KOPT-K1 (cell line): Measurements from ENCODE around the gene PLCG1.

Experiments used
- H3K27ac ChIP-seq: fragments of 200-600 bp; sonication (generic); 2 replicates; pipeline ENCODE4 v1.5.1; 2016; ENCODE audit warnings: antibody characterized with exemption, mild to moderate bottlenecking, low read depth, low read length; ENCODE audit not compliant: poor library complexity, severe bottlenecking
- H3K36me3 ChIP-seq: fragments of 200-600 bp; sonication (generic); 2 replicates; pipeline ENCODE4 v1.5.1; 2017; ENCODE audit warnings: antibody characterized with exemption, mild to moderate bottlenecking, low read length, moderate library complexity; ENCODE audit not compliant: insufficient read depth
- H3K9me3 ChIP-seq: fragments of 200-600 bp; sonication (generic); 2 replicates; pipeline ENCODE4 v1.5.1; 2017; ENCODE audit warnings: antibody characterized with exemption, low read length, mild to moderate bottlenecking; ENCODE audit not compliant: insufficient read depth, poor library complexity, severe bottlenecking

PLCG1 gene

GRCh38 chr20:41214202-41214601 lies 76.9 kb downstream of the PLCG1 start:
- Histone ChIP-seq H3K27ac (no peak overlapping the region), H3K36me3 (no peaks in the 10 kb centered on the region), H3K9me3 (no peaks in the 10 kb centered on the region)

- Histone ChIP-seq H3K27ac (no peak overlapping the region), H3K9me3 (no peaks in the 10 kb centered on the region), H3K36me3 (no peaks in the 10 kb centered on the region)
Observed at GRCh38 chr20:41214666-41215065, 77.3 kb downstream of the PLCG1 start.

GRCh38 chr20:41217422-41217821 lies 80.1 kb downstream of the PLCG1 start:
- Histone ChIP-seq H3K9me3 (no peaks in the 10 kb centered on the region), H3K27ac (no peak overlapping the region), H3K36me3 (no peaks in the 10 kb centered on the region)

GRCh38 chr20:41218466-41218865 lies 81.1 kb downstream of the PLCG1 start:
- no peak overlapping the region for H3K27ac ChIP-seq
- H3K36me3 ChIP-seq = no peaks in the 10 kb centered on the region

GRCh38 chr20:41219824-41220223 lies 82.5 kb downstream of the PLCG1 start:
- Histone ChIP-seq H3K27ac (no peak overlapping the region), H3K36me3 (no peaks in the 10 kb centered on the region), H3K9me3 (no peaks in the 10 kb centered on the region)

More at GRCh38 chr20:41218466-41218865, 81.1 kb downstream of the PLCG1 start:
- no peaks in the 10 kb centered on the region for H3K9me3 ChIP-seq

- Histone ChIP-seq H3K27ac (no peak overlapping the region), H3K9me3 (no peaks in the 10 kb centered on the region), H3K36me3 (no peaks in the 10 kb centered on the region)
Observed at GRCh38 chr20:41221614-41222218, 84.4 kb downstream of the PLCG1 start.

- no peaks in the 10 kb centered on the region for H3K36me3 ChIP-seq
- no peak overlapping the region for H3K27ac ChIP-seq
- H3K9me3 ChIP-seq = no peaks in the 10 kb centered on the region
Observed at GRCh38 chr20:41222296-41222695, 85.0 kb downstream of the PLCG1 start.

GRCh38 chr20:41222703-41223102 lies 85.4 kb downstream of the PLCG1 start:
- no peaks in the 10 kb centered on the region for H3K9me3 ChIP-seq
- no peak overlapping the region for H3K27ac ChIP-seq
- no peaks in the 10 kb centered on the region for H3K36me3 ChIP-seq

GRCh38 chr20:41223112-41223511 lies 85.8 kb downstream of the PLCG1 start:
- Histone ChIP-seq H3K9me3 (no peaks in the 10 kb centered on the region), H3K36me3 (no peaks in the 10 kb centered on the region), H3K27ac (no peak overlapping the region)

GRCh38 chr20:41224281-41224680 lies 86.9 kb downstream of the PLCG1 start:
- H3K9me3 ChIP-seq = no peaks in the 10 kb centered on the region

GRCh38 chr20:41225091-41225490 lies 87.7 kb downstream of the PLCG1 start:
- H3K36me3 ChIP-seq = no peaks in the 10 kb centered on the region

More at GRCh38 chr20:41224281-41224680, 86.9 kb downstream of the PLCG1 start:
- no peak overlapping the region for H3K27ac ChIP-seq
- H3K36me3 ChIP-seq = no peaks in the 10 kb centered on the region

GRCh38 chr20:41226426-41226825 lies 89.1 kb downstream of the PLCG1 start:
- H3K9me3 ChIP-seq = no peaks in the 10 kb centered on the region
- no peaks in the 10 kb centered on the region for H3K36me3 ChIP-seq
- H3K27ac ChIP-seq = no peak overlapping the region

More at GRCh38 chr20:41225091-41225490, 87.7 kb downstream of the PLCG1 start:
- no peaks in the 10 kb centered on the region for H3K9me3 ChIP-seq
- H3K27ac ChIP-seq = no peak overlapping the region
